Retinal pigment epithelial cell (primary cell): ENCODE results near the gene NCKAP5.

Experiments
- DNase-seq: peaks from one replicate; pipeline ENCODE4 v3.0.0-alpha.2; 2010; ENCODE audit warnings: low read depth
- H3K4me3 ChIP-seq: 2 replicates; pipeline ENCODE4 v1.5.1; 2011; ENCODE audit warnings: mild to moderate bottlenecking, low read length, control low read depth, moderate library complexity
- CTCF ChIP-seq: conservative IDR thresholded peaks from 2 replicates; pipeline ENCODE4 v1.5.1; 2011; ENCODE audit warnings: low read depth, low read length, control low read depth, inconsistent platforms

NCKAP5 gene

DNA sequence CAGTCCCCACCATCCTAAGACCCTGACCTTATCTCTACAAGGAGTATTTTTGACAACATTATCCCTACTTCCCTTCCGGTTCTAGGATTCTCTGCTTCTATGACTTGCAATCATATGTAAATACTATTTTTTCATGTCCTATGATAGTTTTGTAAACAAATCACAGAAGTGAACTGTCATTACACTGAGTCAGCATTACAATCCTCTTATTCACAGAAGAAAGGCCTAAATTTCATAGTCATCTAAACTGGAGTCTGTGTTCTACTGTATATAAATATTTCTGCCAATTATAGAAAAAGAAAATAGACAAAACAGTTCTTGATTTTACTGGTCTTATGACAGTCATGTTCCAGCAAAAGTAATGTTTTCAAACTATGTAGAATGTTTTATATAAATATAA lies 265.1 kb downstream of the NCKAP5 start:
- no peak for TF ChIP-seq CTCF
- DNase-seq = no peak
- H3K4me3 ChIP-seq = no peak overlapping the region

DNA sequence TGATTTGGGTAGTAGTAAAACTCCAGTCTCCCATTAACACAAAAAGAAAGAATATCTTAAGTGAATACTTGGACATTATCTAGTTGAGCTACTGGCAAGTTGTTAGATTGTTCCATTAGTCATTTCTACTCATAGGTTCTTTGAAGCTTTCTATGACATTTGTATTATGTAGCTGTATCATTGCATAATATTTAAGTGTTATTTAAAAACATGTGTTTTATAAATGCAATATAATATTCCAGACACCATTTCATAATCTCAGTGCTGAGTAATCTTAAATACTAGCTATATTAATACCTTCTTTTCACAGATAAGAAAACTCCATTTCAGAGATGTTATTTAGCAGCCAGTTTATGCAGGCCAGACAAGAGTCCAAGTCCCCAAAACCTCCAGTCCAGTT lies 271.9 kb downstream of the NCKAP5 start:
- no peak for TF ChIP-seq CTCF
- no peak overlapping the region for H3K4me3 ChIP-seq
- no peak for DNase-seq

GRCh38 chr2:133293544-133294353 lies 274.5 kb downstream of the NCKAP5 start:
- TF ChIP-seq CTCF = no peak
- no peak overlapping the region for H3K4me3 ChIP-seq
- DNase-seq = no peak

- no peak for DNase-seq
- H3K4me3 ChIP-seq = no peak overlapping the region
- TF ChIP-seq CTCF = no peak
Observed at GRCh38 chr2:133292259-133292658, 276.0 kb downstream of the NCKAP5 start.

GRCh38 chr2:133287709-133288108 lies 280.6 kb downstream of the NCKAP5 start:
- H3K4me3 ChIP-seq = no peak overlapping the region
- no peak for DNase-seq
- TF ChIP-seq CTCF = no peak

DNA sequence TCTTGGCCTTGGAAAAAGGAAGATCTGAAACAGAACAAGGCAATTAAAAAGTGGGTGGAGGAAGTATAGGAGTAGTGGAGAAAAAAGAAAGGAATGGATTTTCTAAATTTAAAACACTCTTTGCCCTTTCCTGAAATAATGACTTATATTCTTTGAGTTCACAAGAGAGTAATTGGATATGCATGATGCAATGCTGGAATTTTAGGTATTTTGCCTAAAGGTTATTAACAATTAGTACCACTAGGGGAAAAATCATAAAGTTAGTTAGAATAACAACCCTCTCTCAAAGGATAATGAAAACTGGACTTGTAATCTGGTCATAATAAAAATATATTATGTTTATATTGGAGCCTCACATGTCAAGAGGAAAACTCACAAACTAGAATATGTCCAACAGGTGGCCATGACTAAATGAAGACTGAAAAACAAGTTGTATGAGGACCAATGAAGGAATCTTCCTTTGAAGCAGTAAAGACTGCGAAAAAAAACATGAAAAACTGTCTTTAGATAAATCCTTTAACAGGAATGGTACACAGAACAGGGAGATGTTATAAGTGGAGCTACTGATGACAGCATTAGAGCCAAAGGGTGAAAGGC lies 281.8 kb downstream of the NCKAP5 start:
- DNase-seq = no peak
- TF ChIP-seq CTCF = no peak
- no peak overlapping the region for H3K4me3 ChIP-seq

DNA sequence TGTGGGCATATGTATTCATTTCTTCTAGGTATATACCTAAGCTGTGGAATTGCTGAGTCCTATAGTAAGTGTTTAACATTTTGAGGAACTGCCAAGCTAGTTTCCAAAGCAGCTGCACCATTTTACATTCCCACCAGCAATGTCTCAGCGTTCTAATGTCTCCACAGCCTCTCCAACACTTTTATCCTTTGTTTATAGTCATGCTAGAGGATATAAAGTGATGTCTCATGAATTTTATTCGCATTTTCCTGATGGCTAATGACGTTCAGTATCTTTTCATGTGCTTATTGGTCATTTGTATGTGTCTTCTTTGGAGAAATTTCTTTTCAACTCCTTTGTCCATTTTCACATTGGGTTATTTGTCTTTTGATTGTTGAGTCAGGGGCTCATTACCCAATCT lies 295.2 kb downstream of the NCKAP5 start:
- TF ChIP-seq CTCF = no peak
- no peak for DNase-seq
- no peak overlapping the region for H3K4me3 ChIP-seq
